GM12873 (cell line): ENCODE results near the gene EPGN.

Experiments used
- TF ChIP-seq, protein P1 (sequence below): IDR thresholded peaks from 2 replicates; pipeline ENCODE4 v1.5.1; 2012; ENCODE audit warnings: low read depth, mild to moderate bottlenecking, moderate library complexity, low read length, control low read depth; ENCODE audit not compliant: insufficient read depth; ENCODE audit errors: missing control alignments

EPGN gene

DNA sequence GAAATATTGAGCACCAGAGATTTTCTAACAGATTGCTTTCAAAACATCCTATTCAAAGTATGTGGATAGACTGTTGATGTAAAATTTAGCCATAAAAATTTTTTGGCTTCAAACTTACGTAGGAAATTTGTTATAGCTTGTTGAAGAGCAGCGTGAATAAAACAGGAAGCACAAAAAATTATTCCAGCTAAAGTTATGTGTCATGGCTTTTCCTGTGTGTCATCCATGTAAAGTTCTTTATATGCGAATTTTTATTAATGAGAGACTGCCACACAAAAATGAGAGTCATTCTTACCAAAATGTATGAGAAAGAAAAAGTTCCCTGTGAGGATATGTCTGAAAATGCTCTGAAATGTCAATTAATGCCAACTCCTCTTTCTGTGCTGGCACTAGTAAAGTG is 19.5 kb downstream of the EPGN start:
- TF ChIP-seq, protein P1, sequence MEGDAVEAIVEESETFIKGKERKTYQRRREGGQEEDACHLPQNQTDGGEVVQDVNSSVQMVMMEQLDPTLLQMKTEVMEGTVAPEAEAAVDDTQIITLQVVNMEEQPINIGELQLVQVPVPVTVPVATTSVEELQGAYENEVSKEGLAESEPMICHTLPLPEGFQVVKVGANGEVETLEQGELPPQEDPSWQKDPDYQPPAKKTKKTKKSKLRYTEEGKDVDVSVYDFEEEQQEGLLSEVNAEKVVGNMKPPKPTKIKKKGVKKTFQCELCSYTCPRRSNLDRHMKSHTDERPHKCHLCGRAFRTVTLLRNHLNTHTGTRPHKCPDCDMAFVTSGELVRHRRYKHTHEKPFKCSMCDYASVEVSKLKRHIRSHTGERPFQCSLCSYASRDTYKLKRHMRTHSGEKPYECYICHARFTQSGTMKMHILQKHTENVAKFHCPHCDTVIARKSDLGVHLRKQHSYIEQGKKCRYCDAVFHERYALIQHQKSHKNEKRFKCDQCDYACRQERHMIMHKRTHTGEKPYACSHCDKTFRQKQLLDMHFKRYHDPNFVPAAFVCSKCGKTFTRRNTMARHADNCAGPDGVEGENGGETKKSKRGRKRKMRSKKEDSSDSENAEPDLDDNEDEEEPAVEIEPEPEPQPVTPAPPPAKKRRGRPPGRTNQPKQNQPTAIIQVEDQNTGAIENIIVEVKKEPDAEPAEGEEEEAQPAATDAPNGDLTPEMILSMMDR: no peak

DNA sequence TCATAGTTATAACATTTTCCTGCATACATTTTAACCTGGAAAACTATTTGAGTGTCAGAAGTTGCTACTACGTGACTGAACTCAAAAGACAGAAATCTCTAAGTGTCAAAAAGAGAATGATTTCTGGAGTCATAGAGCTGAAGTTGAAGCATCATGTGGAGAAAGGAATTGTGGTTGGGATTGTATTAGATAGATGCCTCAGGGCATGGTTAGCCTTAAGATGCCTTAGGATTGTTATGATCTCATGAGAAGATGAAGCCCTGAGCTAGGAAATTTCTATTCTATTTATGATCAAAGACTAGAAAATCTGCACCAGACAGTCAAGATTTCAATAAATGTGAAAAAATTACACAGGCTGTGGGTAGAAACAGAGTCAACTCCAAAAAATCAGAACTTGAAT is 20.2 kb downstream of the EPGN start:
- TF ChIP-seq, protein P1: no peak

DNA sequence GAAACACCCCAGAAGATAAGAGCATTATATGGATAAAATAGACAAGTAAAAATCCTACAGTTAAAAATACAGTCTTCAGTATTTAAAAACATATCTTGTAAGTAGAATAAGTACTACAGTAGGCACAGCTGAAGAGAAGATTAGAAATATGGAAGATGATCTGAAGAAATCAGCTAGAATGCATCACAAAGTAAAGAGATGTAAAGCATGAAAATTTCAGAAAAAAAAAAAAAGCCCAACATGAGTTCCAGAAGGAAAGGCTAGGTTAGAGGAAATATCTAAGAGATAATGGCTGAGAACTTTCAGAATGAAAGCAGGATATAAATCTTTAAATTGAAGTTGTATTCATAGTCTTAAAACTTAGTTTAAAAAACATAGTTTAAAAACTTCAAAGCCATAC is 21.0 kb downstream of the EPGN start:
- TF ChIP-seq, protein P1: no peak

GRCh38 chr4:74330295-74330750 is 22.1 kb downstream of the EPGN start:
- TF ChIP-seq, protein P1: no peak

- TF ChIP-seq, protein P1: no peak
Observed at GRCh38 chr4:74331252-74331651, 23.0 kb downstream of the EPGN start.

GRCh38 chr4:74331944-74332343 is 23.7 kb downstream of the EPGN start:
- TF ChIP-seq, protein P1: no peak

GRCh38 chr4:74334636-74335035 is 26.4 kb downstream of the EPGN start:
- TF ChIP-seq, protein P1: no peak
